GM12865 (cell line): ENCODE measurements around the gene TMC6.
"Not testable (repeated sequence)": the region's sequence is repeated elsewhere in the genome, so short reads cannot be mapped to it uniquely, and the experiment has no call there.

ENCODE experiments used
- DNase-seq: peaks from one replicate; pipeline ENCODE4 v3.0.0; 2010; ENCODE audit warnings: low read depth
- H3K4me3 ChIP-seq: 2 replicates; pipeline ENCODE4 v1.5.1; 2011; ENCODE audit warnings: mild to moderate bottlenecking, low read depth, low read length, control low read depth
- CTCF ChIP-seq: IDR thresholded peaks from 2 replicates; pipeline ENCODE4 v1.5.1; 2011; ENCODE audit warnings: low read length, control low read depth, low read depth, inconsistent platforms; ENCODE audit not compliant: insufficient read depth; ENCODE audit errors: missing control alignments

The TMC6 gene

GRCh38 chr17:78172249-78173051 lies 43.9 kb upstream of the TMC6 start:
- no peak for TF ChIP-seq CTCF
- peak; percentile 40 for DNase-seq
- peak overlapping the region; percentile 40 for H3K4me3 ChIP-seq

- DNase-seq, result not testable (repeated sequence)
- H3K4me3 ChIP-seq, result peak overlapping the region; percentile 40
Observed at GRCh38 chr17:78171591-78172248, 43.2 kb upstream of the TMC6 start.

- no peak for TF ChIP-seq CTCF
- no peak for DNase-seq
- peak overlapping the region; percentile 40 for H3K4me3 ChIP-seq
Observed at GRCh38 chr17:78170692-78171590, 42.4 kb upstream of the TMC6 start.

DNA sequence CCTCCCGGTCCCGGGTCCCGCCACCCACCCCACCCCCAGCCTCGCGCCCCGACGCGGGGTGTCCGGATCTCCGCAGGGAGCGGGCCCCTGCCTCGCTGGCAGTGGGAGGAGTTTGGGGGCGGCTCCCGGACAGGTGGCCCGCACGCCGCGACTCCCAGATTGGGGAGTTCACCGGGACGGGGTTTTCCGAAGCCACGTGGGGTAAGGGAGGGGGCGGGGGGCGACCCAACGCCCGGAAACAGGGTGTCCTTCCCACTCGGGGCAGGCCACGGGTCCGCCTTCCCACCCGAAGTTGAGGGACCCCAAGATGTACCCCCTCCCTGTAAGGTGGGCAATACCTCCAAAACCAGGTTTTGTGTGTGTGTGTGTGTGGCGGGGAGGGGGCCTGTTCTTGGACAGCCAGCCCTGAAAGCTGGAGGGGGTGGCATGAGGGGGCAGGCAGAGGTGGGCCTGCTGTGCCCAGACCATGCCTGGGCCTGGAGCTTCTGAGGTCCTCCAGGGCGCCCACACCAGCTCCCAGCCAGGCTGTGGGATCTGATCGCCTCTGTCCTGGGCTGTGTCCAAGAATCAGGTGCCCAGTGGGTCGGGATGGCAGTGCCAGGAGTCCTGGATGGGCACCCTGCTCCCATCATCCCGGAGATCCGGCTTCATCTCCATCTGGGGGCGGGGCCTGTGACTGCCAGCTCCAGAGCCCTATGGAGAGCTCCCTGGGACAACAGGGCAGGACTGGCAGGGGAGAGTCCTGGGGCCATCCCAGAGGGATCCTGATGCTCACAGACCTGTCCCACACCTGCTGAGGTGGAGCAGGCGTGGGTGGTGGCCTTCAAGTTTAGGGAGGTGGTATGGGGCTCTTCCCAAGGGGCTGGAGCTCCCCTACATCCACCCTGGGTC lies 40.6 kb upstream of the TMC6 start:
- TF ChIP-seq CTCF, result no peak
- peak overlapping the region; percentile 69 for H3K4me3 ChIP-seq
- peak; percentile 83 for DNase-seq

DNA sequence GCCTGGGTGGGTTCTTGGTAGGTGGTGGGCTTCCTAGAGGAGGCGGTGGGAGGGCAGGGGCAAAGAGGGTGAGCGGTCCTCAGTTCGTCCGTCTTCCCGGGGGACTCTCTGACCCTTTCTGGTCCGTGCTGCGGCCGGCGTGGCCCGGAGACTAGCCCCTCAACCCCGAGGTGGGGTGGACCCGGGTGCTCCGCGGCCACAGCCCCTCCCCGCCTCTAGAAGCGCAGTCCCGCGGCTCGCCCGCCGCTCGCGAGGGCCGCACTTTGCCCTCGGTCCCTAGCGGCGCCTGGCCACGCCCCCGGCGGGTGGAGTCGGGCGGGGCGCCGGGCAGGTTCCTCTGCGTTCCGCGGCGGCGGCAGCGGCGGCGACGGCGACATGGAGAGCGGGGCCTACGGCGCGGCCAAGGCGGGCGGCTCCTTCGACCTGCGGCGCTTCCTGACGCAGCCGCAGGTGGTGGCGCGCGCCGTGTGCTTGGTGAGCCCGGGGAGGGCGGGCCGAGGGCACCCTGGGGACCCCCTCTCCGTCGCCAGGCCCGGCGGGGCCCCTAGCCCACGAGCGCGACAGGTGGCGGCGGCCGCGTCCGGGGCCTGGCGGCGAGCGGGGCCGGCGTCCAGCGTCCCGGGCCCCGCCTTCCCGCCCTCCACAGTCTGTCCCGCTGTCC lies 39.8 kb upstream of the TMC6 start, which contains the start of gene SYNGR2:
Gene SYNGR2, plus strand, starts transcription at position 340 of the 661 bp plus-strand sequence. Its CDS starts 36 bp downstream, at position 376.
- peak within 1 kb of the TSS; percentile 69 for H3K4me3 ChIP-seq
- DNase-seq, result peak; percentile 93
- no peak for TF ChIP-seq CTCF

DNA sequence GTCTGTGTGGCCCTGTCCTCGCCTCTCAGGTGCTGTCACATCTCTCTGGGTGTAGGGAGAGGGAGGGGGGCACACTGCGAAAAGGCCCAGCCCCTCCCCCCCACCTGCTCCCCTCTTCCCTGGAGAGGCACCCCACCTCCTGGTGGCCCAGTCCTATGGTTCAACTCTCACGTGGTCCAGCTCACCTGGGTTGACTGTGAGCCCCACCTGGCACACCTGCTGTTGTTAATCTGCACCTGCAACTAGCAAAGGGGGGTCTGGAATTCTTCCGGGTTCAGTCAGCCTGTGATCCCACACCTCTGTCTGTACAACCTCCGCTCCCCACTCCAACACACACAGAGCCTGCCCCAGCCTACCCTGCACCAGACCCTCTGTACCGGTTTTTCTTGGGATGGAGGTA lies 37.9 kb upstream of the TMC6 start:
- DNase-seq, result no peak
- H3K4me3 ChIP-seq, result no peak overlapping the region
- no peak for TF ChIP-seq CTCF
